CD14-positive monocyte (primary cell): ENCODE data around the gene STK38L. TPM values are rescaled to one million over a fixed set of nuclear protein-coding genes. Genes with fewer than 3 reads are reported as not detected.

Experiments used
- DNase-seq, 3 donors: peaks; one replicate each; pipeline ENCODE4 v3.0.0-alpha.2; 2011 to 2022
- H2AFZ ChIP-seq: 2 replicates; pipeline ENCODE4 v1.6.0; 2012; ENCODE audit warnings: mild to moderate bottlenecking, low read depth, low read length, inconsistent platforms; ENCODE audit not compliant: insufficient read depth, poor library complexity, severe bottlenecking
- H3K27ac ChIP-seq, 2 donors: 1 replicate in 1 of 2; 2 replicates in 1 of 2; pipeline ENCODE4 v1.5.1; 2012 to 2013; ENCODE audit warnings: low read length in 2 of 2, control low read depth in 1 of 2, inconsistent platforms in 1 of 2, low read depth in 1 of 2, mild to moderate bottlenecking in 1 of 2
- H3K27me3 ChIP-seq, 2 donors: one replicate each; pipeline versions ENCODE4 v1.6.0 to v1.6.1; 2011 to 2013; ENCODE audit warnings: low read length in 2 of 2; ENCODE audit not compliant: control insufficient read depth in 2 of 2, insufficient read depth in 2 of 2
- H3K36me3 ChIP-seq, 2 donors: replicated peaks in 1 of 2; 1 replicate in 1 of 2; 2 replicates in 1 of 2; pipeline versions ENCODE4 v1.5.1 to v1.6.1; 2012 to 2013; ENCODE audit warnings: low read length in 2 of 2, control low read depth in 1 of 2, inconsistent platforms in 1 of 2, mild to moderate bottlenecking in 1 of 2; ENCODE audit not compliant: insufficient read depth in 2 of 2, control insufficient read depth in 1 of 2
- H3K4me1 ChIP-seq, 2 donors: 1 replicate in 1 of 2; 2 replicates in 1 of 2; pipeline versions ENCODE4 v1.5.1 to v1.6.1; 2012 to 2013; ENCODE audit warnings: low read length in 2 of 2, control low read depth in 1 of 2, inconsistent platforms in 1 of 2, mild to moderate bottlenecking in 1 of 2, moderate library complexity in 1 of 2; ENCODE audit not compliant: insufficient read depth in 2 of 2, control insufficient read depth in 1 of 2
- H3K4me2 ChIP-seq: replicated peaks from 2 replicates; pipeline ENCODE3; 2012; ENCODE audit warnings: low read length, moderate library complexity, mild to moderate bottlenecking; ENCODE audit not compliant: poor library complexity, severe bottlenecking; ENCODE audit errors: extremely low read depth
- H3K4me3 ChIP-seq, 3 experiments: fragments of 200-600 bp in 1 of 3; sonication (generic) in 1 of 3; replicated peaks in 1 of 3; 1 replicate in 2 of 3; 2 replicates in 1 of 3; pipeline ENCODE4 v1.5.1; 2011 to 2013; ENCODE audit warnings: low read length in 3 of 3, mild to moderate bottlenecking in 3 of 3, control low read depth in 2 of 3, low read depth in 2 of 3, inconsistent platforms in 1 of 3, moderate library complexity in 1 of 3
- H3K79me2 ChIP-seq: 2 replicates; pipeline ENCODE4 v1.6.0; 2012; ENCODE audit warnings: mild to moderate bottlenecking, control low read depth, inconsistent platforms, low read length, moderate library complexity; ENCODE audit not compliant: insufficient read depth
- H3K9ac ChIP-seq: 2 replicates; pipeline ENCODE4 v1.6.0; 2017; ENCODE audit warnings: low read length, mild to moderate bottlenecking; ENCODE audit not compliant: insufficient read depth, poor library complexity, severe bottlenecking
- H3K9me3 ChIP-seq, 2 donors: replicated peaks in 1 of 2; 1 replicate in 1 of 2; 2 replicates in 1 of 2; pipeline versions ENCODE4 v1.5.1 to v1.6.1; 2012 to 2013; ENCODE audit warnings: low read length in 2 of 2, control low read depth in 1 of 2; ENCODE audit not compliant: control insufficient read depth in 1 of 2, insufficient read depth in 1 of 2
- H4K20me1 ChIP-seq: 2 replicates; pipeline ENCODE4 v1.6.0; 2012; ENCODE audit warnings: mild to moderate bottlenecking, low read length, control low read depth, moderate library complexity; ENCODE audit not compliant: insufficient read depth
- H3K27ac Mint-ChIP-seq, 7 donors: one replicate each; pipeline ENCODE4 v1.8.0; 2020; ENCODE audit warnings: mild to moderate bottlenecking in 7 of 7, mixed read lengths in 7 of 7, moderate library complexity in 6 of 7, inconsistent platforms in 2 of 7
- H3K27me3 Mint-ChIP-seq, 3 donors: one replicate each; pipeline ENCODE4 v1.8.0; 2021 to 2022; ENCODE audit warnings: low read depth in 3 of 3, mild to moderate bottlenecking in 3 of 3, mixed read lengths in 3 of 3, moderate library complexity in 3 of 3, inconsistent platforms in 1 of 3
- H3K36me3 Mint-ChIP-seq, 2 donors: one replicate each; pipeline ENCODE4 v1.8.0; 2020; ENCODE audit warnings: mixed read lengths in 2 of 2, inconsistent platforms in 1 of 2, mild to moderate bottlenecking in 1 of 2
- H3K4me1 Mint-ChIP-seq: one replicate; pipeline ENCODE4 v1.8.0; 2020; ENCODE audit warnings: mild to moderate bottlenecking, mixed read lengths
- H3K4me3 Mint-ChIP-seq, 2 donors: one replicate each; pipeline ENCODE4 v1.8.0; 2020; ENCODE audit warnings: mild to moderate bottlenecking in 2 of 2, mixed read lengths in 2 of 2, moderate library complexity in 1 of 2
- H3K9me3 Mint-ChIP-seq, 7 donors: one replicate each; pipeline ENCODE4 v1.8.0; 2020 to 2022; ENCODE audit warnings: mixed read lengths in 7 of 7, mild to moderate bottlenecking in 6 of 7, moderate library complexity in 6 of 7, inconsistent platforms in 2 of 7
- WGBS: methylation state at CpG from one replicate; pipeline ENCODE4 v1.1.5; 2013; ENCODE audit warnings: missing lambda C conversion rate; ENCODE audit not compliant: insufficient coverage; 5-methylcytosine and 5-hydroxymethylcytosine counted together
- intact Hi-C, 2 donors: fragments of 100-400 bp; cut with micrococcal nuclease; formaldehyde crosslinking; loops; one replicate each; pipeline versions ENCODE4 v1.15.0 to v1.15.1; 2023
- polyA plus RNA-seq, 3 donors: library from polyadenylated mRNA; depleted of rRNA in 1 of 3; unstranded in 2 of 3; stranded (reverse) in 1 of 3; fragments of 300-500 nt in 2 of 3; fragments of >200 nt in 1 of 3; fragmentation: Illumina TruSeq in 2 of 3; gene quantifications; 1 replicate in 2 of 3; 2 replicates in 1 of 3; pipeline ENCODE4 v1.2.3, GENCODE V29; 2012 to 2021
- TF ChIP-seq, protein P1 (sequence below): fragments of 200-600 bp; IDR thresholded peaks from one replicate; pipeline ENCODE4 v1.8.0; 2022; ENCODE audit warnings: antibody characterized with exemption, mild to moderate bottlenecking

The STK38L gene
- polyA plus RNA-seq, 3 donors: 20.0 to 29.5 (median 20.5) TPM

DNA sequence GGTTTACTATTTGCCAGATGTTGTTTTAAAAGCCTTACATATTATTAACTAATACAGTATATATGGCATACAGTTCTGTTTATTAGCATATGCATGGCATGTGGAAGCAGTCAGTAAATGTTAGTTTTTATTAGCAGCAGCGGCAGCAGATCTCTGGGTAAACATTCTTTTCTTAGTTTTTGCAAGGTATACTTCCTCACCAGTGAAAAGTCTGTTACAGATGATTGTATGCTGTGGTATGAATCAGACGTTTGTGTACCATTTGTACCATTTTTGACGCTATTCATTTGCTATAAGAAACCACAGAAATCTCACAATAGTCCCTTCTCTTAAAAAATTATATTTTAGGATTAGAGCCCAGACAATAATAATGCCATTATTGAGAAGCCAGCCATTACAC lies 17.8 kb downstream of the STK38L start:
- no peaks in the 10 kb centered on the region for H3K9me3 ChIP-seq
- Mint-ChIP-seq H3K27me3 (no peaks in the 10 kb centered on the region), H3K4me3 (no peak overlapping the region), H3K4me1 (peaks cover 31% of the 10 kb centered on the region), H3K27ac (no peak overlapping the region), H3K36me3 (peaks cover 17 to 18% of the 10 kb centered on the region in 2 donors), H3K9me3 (no peaks in the 10 kb centered on the region)
- intact Hi-C loops: no loop called here
- H3K27ac ChIP-seq: no peak overlapping the region
- no peak overlapping the region for H3K4me3 ChIP-seq
- H4K20me1 ChIP-seq: peaks cover 88% of the 10 kb centered on the region
- WGBS: no CpG with 5 or more reads among the region's 3 CpGs
- DNase-seq: no peak
- no peak overlapping the region for H2AFZ ChIP-seq
- H3K4me2 ChIP-seq: no peak overlapping the region
- H3K27me3 ChIP-seq: no peaks in the 10 kb centered on the region
- peaks cover 20 to 21% of the 10 kb centered on the region in 2 donors for H3K4me1 ChIP-seq
- no peak overlapping the region for H3K9ac ChIP-seq
- H3K36me3 ChIP-seq: peaks cover 8 to 12% of the 10 kb centered on the region in 2 donors
- peaks cover 83% of the 10 kb centered on the region for H3K79me2 ChIP-seq
- TF ChIP-seq, protein P1, sequence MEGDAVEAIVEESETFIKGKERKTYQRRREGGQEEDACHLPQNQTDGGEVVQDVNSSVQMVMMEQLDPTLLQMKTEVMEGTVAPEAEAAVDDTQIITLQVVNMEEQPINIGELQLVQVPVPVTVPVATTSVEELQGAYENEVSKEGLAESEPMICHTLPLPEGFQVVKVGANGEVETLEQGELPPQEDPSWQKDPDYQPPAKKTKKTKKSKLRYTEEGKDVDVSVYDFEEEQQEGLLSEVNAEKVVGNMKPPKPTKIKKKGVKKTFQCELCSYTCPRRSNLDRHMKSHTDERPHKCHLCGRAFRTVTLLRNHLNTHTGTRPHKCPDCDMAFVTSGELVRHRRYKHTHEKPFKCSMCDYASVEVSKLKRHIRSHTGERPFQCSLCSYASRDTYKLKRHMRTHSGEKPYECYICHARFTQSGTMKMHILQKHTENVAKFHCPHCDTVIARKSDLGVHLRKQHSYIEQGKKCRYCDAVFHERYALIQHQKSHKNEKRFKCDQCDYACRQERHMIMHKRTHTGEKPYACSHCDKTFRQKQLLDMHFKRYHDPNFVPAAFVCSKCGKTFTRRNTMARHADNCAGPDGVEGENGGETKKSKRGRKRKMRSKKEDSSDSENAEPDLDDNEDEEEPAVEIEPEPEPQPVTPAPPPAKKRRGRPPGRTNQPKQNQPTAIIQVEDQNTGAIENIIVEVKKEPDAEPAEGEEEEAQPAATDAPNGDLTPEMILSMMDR: no peak

DNA sequence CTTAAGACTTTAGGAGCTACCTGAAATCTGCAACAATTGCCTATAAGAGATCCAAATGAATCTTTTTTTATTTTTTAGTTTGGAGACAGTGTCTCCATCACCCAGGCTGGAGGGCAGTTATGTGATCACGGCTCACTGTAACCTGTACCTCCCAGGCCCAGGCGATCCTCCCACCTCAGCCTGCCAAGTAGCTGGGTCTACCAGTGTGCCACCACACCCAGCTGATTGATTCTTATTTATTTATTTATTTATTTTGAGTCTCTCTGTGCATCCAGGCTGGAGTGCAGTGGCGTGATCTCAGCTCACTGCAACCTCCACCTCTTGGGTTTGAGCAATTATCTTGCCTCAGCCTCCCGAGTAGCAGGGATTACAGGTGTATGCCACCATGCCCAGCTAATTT lies 26.1 kb downstream of the STK38L start:
- Histone ChIP-seq H3K9ac (no peak overlapping the region), H4K20me1 (peaks cover 79% of the 10 kb centered on the region), H3K4me1 (no peaks in the 10 kb centered on the region), H3K36me3 (peaks cover 6 to 19% of the 10 kb centered on the region in 2 donors), H3K9me3 (no peaks in the 10 kb centered on the region), H3K79me2 (peaks cover 65% of the 10 kb centered on the region), H3K4me2 (no peak overlapping the region), H3K4me3 (no peak overlapping the region), H3K27ac (no peak overlapping the region), H3K27me3 (no peaks in the 10 kb centered on the region), H2AFZ (no peak overlapping the region)
- H3K27ac Mint-ChIP-seq: no peak overlapping the region
- no peaks in the 10 kb centered on the region for H3K27me3 Mint-ChIP-seq
- intact Hi-C loops: no loop called here
- peaks cover 13 to 36% of the 10 kb centered on the region in 2 donors for H3K36me3 Mint-ChIP-seq
- TF ChIP-seq, protein P1: no peak
- H3K4me3 Mint-ChIP-seq: no peak overlapping the region
- no CpG with 5 or more reads among the region's 4 CpGs for WGBS
- H3K9me3 Mint-ChIP-seq: peaks cover 0 to 4% (median 0%) of the 10 kb centered on the region in 7 donors
- peaks cover 19% of the 10 kb centered on the region for H3K4me1 Mint-ChIP-seq
- DNase-seq: no peak
